GM12874 (cell line): Measurements from ENCODE around the gene TOR1B.

Experiments
- TF ChIP-seq, protein P1 (sequence below): IDR thresholded peaks from 2 replicates; pipeline ENCODE4 v1.5.1; 2011; ENCODE audit warnings: low read depth, mild to moderate bottlenecking, control low read depth, low read length, moderate library complexity; ENCODE audit not compliant: insufficient read depth

The TOR1B gene

GRCh38 chr9:129823935-129824601, 21.1 kb downstream of the TOR1B start, which contains the start of gene TOR1A:
TSS of gene TOR1A (minus strand) at chr9:129824136. CDS start at chr9:129824085, 51 bp downstream.
- TF ChIP-seq, protein P1, sequence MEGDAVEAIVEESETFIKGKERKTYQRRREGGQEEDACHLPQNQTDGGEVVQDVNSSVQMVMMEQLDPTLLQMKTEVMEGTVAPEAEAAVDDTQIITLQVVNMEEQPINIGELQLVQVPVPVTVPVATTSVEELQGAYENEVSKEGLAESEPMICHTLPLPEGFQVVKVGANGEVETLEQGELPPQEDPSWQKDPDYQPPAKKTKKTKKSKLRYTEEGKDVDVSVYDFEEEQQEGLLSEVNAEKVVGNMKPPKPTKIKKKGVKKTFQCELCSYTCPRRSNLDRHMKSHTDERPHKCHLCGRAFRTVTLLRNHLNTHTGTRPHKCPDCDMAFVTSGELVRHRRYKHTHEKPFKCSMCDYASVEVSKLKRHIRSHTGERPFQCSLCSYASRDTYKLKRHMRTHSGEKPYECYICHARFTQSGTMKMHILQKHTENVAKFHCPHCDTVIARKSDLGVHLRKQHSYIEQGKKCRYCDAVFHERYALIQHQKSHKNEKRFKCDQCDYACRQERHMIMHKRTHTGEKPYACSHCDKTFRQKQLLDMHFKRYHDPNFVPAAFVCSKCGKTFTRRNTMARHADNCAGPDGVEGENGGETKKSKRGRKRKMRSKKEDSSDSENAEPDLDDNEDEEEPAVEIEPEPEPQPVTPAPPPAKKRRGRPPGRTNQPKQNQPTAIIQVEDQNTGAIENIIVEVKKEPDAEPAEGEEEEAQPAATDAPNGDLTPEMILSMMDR: no peak

- TF ChIP-seq, protein P1: no peak
Observed at GRCh38 chr9:129826344-129826743, 23.4 kb downstream of the TOR1B start.

- TF ChIP-seq, protein P1: no peak
Observed at GRCh38 chr9:129826759-129827158, 23.8 kb downstream of the TOR1B start.

GRCh38 chr9:129828051-129828450, 25.1 kb downstream of the TOR1B start:
- TF ChIP-seq, protein P1: no peak

GRCh38 chr9:129828969-129829368, 26.0 kb downstream of the TOR1B start:
- TF ChIP-seq, protein P1: no peak

- TF ChIP-seq, protein P1: no peak
Observed at GRCh38 chr9:129832982-129833381, 30.0 kb downstream of the TOR1B start.

DNA sequence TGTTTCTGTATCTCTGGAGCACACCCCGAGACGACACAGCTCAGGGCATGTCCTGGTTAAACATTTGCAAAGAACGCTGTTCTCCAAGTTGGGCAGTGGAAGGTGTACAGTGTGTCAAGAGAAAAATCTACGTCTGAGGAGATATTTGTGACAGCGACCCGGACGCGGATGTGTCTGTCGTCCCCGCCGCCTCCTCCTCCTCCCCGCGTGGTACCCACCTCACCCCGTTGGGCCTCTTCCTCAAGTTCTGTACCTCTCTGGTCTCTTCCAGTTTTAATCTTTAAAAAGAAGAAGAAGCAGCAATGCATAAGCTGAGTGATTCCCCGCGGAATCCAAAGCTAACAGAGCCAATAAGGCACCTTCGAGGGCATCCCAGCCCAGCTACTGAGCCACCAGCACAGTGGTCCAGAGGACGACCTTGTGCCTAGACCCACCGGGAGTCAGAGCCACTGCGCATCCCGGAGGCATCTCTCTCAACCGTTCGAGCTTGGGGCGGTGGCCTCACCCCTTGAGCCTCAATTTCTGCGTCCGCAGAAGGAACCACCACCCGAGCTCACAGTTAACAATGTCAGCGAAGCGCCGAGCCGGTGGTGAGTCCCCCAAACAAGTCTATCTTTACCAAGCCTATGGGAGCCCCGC, 31.6 kb downstream of the TOR1B start:
- TF ChIP-seq, protein P1: no peak
